ENCODE results near the gene GNG14.

The GNG14 gene

GRCh38 chr19:12736995-12737834 lies 49.4 kb downstream of the GNG14 start, which contains the start of gene GET3:
Gene GET3, plus strand, starts transcription at chr19:12737497. Its CDS starts 9 bp downstream, at chr19:12737506.
- DNase-seq: peak; percentile 80
- H3K4me3 Mint-ChIP-seq: peak within 1 kb of the TSS; percentile 100
- peak; percentile 93 for ATAC-seq
- no peaks in the 10 kb centered on the region for H3K9me3 Mint-ChIP-seq
- peaks cover 42% of the 10 kb centered on the region for H3K4me1 Mint-ChIP-seq
- peaks cover 5% of the 10 kb centered on the region for H3K27me3 Mint-ChIP-seq
- peak within 1 kb of the TSS; percentile 97 for H3K27ac Mint-ChIP-seq
- peaks cover 32% of the 10 kb centered on the region for H3K36me3 Mint-ChIP-seq (ENCODE audit: low read depth)

- DNase-seq: no peak
- ATAC-seq: no peak
- Mint-ChIP-seq H3K27ac (peak overlapping the region; percentile 97), H3K27me3 (peaks cover 5% of the 10 kb centered on the region), H3K4me3 (peak overlapping the region; percentile 100), H3K9me3 (no peaks in the 10 kb centered on the region), H3K36me3 (ENCODE audit: low read depth) (peaks cover 31% of the 10 kb centered on the region), H3K4me1 (peaks cover 35% of the 10 kb centered on the region)
Observed at GRCh38 chr19:12737835-12738351, 50.1 kb downstream of the GNG14 start.
